GM13977 (cell line): ENCODE measurements around the gene RTN3.
"Not testable (repeated sequence)": the region's sequence is repeated elsewhere in the genome, so short reads cannot be mapped to it uniquely, and the experiment has no call there.

Experiments used
- DNase-seq: peaks from one replicate; pipeline ENCODE4 v3.0.0; 2012; ENCODE audit warnings: low spot score
- CTCF ChIP-seq: IDR thresholded peaks from 2 replicates; pipeline ENCODE4 v1.5.1; 2012; ENCODE audit warnings: mild to moderate bottlenecking, control low read depth; ENCODE audit not compliant: insufficient read depth; ENCODE audit errors: extremely low read depth, missing control alignments
- in situ Hi-C: fragments of 300-500 bp; cut with MboI; formaldehyde crosslinking; loops from one replicate; pipeline ENCODE4 v1.12.0; 2022; ENCODE audit warnings: low sequenced_read_pairs, low pct_unique_long_range_greater_than_20kb, mixed read lengths, inconsistent platforms; ENCODE audit not compliant: unreplicated experiment

The RTN3 gene

GRCh38 chr11:63682066-63683021 lies 1.0 kb downstream of the RTN3 start:
- DNase-seq: peak; percentile 49
- no peak for TF ChIP-seq CTCF
- in situ Hi-C loops: no loop called here

GRCh38 chr11:63683133-63683991 lies 2.1 kb downstream of the RTN3 start:
- no peak for DNase-seq
- TF ChIP-seq CTCF: no peak
- in situ Hi-C loops: no loop called here

GRCh38 chr11:63685158-63685721 lies 3.9 kb downstream of the RTN3 start:
- in situ Hi-C loops, DNase-seq: not testable (repeated sequence)

GRCh38 chr11:63686926-63687325 lies 5.6 kb downstream of the RTN3 start:
- no peak for TF ChIP-seq CTCF
- in situ Hi-C loops: no loop called here
- no peak for DNase-seq

- in situ Hi-C loops: no loop called here
Measured at GRCh38 chr11:63687845-63688244, 6.5 kb downstream of the RTN3 start.

GRCh38 chr11:63694596-63694995 lies 13.3 kb downstream of the RTN3 start:
- TF ChIP-seq CTCF: no peak
- DNase-seq: no peak
- in situ Hi-C loops: no loop called here

More at GRCh38 chr11:63687845-63688244, 6.5 kb downstream of the RTN3 start:
- TF ChIP-seq CTCF: no peak
- no peak for DNase-seq
